Thymus (tissue), 11 donors: ENCODE results near the gene STAU1. TPM values are rescaled to one million over a fixed set of nuclear protein-coding genes. Genes with fewer than 3 reads are reported as not detected.
A peak's percentile ranks its signal among the peaks of the same experiment; 100 is the strongest.
"Not testable (repeated sequence)": the region's sequence is repeated elsewhere in the genome, so short reads cannot be mapped to it uniquely, and the experiment has no call there.

Source experiments
- DNase-seq, 9 donors: peaks; one replicate each; pipeline ENCODE4 v3.0.0-alpha.2; 2013; ENCODE audit warnings: low spot score in 9 of 9, low read depth in 6 of 9, missing footprints in 1 of 9
- H3K27ac ChIP-seq, 2 donors: one replicate each; pipeline ENCODE4 v1.5.1; 2013; ENCODE audit warnings: control low read depth in 1 of 2, low read depth in 1 of 2, low read length in 1 of 2, mild to moderate bottlenecking in 1 of 2, moderate library complexity in 1 of 2
- H3K27me3 ChIP-seq, 2 donors: one replicate each; pipeline ENCODE4 v1.5.1; 2013; ENCODE audit warnings: low read length in 1 of 2; ENCODE audit not compliant: control insufficient read depth in 2 of 2, insufficient read depth in 1 of 2
- H3K36me3 ChIP-seq, 2 donors: one replicate each; pipeline ENCODE4 v1.5.1; 2013; ENCODE audit warnings: low read length in 1 of 2, mild to moderate bottlenecking in 1 of 2, moderate library complexity in 1 of 2; ENCODE audit not compliant: control insufficient read depth in 2 of 2, insufficient read depth in 2 of 2
- H3K4me1 ChIP-seq, 2 donors: one replicate each; pipeline ENCODE4 v1.5.1; 2013; ENCODE audit warnings: low read length in 2 of 2; ENCODE audit not compliant: control insufficient read depth in 2 of 2, insufficient read depth in 2 of 2
- H3K4me3 ChIP-seq, 2 donors: one replicate each; pipeline ENCODE4 v1.5.1; 2013; ENCODE audit warnings: low read length in 2 of 2, control low read depth in 1 of 2, mild to moderate bottlenecking in 1 of 2
- H3K9me3 ChIP-seq, 2 donors: one replicate each; pipeline ENCODE4 v1.5.1; 2013; ENCODE audit warnings: low read length in 1 of 2, mild to moderate bottlenecking in 1 of 2; ENCODE audit not compliant: control insufficient read depth in 2 of 2, insufficient read depth in 1 of 2
- WGBS: extraction: QIAGEN DNeasy Blood & Tissue Kit; methylation state at CpG from one replicate; pipeline ENCODE4 v1.1.7; 2013; 5-methylcytosine and 5-hydroxymethylcytosine counted together
- polyA plus RNA-seq: library from polyadenylated mRNA; stranded (reverse); fragments of 200-250 nt; gene quantifications from one replicate; pipeline ENCODE4 v1.2.3, GENCODE V29; 2013
- total RNA-seq: library from RNA; stranded (reverse); fragments of 120-200 nt; gene quantifications from one replicate; pipeline ENCODE4 v1.2.4, GENCODE V29; 2013
- donor health status: healthy.

Gene STAU1
- total and polyA plus RNA-seq, 2 donors: 25.5 to 52.8 TPM

DNA sequence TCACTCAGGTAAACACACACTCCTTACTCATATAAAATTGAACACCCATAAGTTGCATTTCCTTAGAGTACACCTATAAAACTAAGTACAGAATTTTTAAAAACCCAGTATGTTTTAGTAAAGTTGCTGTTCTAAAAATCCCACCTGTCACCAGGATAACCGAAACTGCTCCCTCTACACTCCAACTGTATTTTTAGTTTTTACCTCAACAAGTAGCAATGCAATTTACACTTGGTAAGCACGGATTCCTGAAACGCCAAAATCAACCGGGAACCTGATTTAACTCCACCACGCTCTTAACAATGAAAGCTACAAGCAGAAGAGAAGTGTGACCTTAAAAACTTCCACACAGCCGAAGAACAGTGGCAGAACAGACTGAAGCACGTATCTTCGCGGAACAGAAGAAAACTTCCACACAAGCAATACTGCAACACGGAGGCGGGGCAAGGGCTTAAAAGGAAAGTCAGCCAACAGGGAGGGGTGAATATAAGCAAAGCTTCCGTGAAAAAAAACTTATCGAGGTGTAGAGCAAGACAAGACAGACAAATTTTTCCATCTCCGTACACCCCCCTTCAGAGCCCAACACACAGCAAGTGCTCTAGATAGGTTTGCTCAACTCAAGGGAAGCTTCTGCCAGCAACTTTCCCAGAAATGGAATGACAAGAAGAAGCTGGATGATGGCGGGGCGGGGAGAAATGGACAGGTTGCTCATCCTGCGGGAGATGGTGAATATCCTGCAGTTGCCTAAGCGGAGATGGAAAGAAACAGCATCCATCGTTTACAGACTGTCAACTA lies 1.4 kb downstream of the STAU1 start:
- H3K27ac ChIP-seq: peak overlapping the region; percentile 86 to 90
- H3K27me3 ChIP-seq: no peaks in the 10 kb centered on the region
- peak overlapping the region; percentile 55 to 86 for H3K4me3 ChIP-seq
- no peaks in the 10 kb centered on the region for H3K9me3 ChIP-seq
- H3K4me1 ChIP-seq: peaks cover 7 to 10% of the 10 kb centered on the region in 2 donors
- no peaks in the 10 kb centered on the region for H3K36me3 ChIP-seq
- DNase-seq: peak; percentile 54 to 90 (median 74)
- WGBS: 1% methylated on average over 19 of the region's 19 CpGs

DNA sequence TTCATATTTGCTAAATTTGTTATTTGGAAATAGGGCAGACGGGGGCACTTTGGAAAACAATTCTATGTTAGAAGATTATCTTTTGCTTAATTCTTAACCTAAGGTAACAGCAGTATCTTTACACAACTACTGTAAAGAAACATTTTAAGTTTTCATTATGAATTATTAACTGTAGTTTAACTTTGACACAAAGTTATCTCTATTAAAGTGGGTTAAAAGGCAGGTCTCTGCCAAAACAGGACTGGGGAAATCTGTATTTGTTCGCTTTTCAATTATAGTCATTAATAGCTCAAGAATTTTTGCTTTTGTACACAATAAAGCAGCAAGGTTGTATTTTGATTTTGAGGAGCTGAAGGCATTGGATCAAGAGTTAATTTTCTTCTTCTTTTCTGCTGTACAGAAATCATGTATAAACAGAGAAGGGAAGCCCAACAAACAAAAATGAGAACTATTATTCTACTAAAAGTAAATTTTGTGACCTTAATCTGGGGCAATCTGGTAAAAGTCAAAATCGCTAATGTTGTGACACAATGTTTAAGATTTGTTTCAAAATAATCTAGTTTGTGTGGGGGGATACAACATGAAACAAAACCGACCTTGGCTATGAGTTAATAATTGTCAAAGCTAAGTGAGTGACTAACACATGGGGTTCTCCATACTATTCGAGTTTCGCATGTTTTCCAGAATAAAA lies 2.9 kb downstream of the STAU1 start:
- Histone ChIP-seq H3K36me3 (no peaks in the 10 kb centered on the region), H3K27me3 (no peaks in the 10 kb centered on the region), H3K4me3 (no peak overlapping the region), H3K9me3 (no peaks in the 10 kb centered on the region), H3K4me1 (peaks cover 7 to 10% of the 10 kb centered on the region in 2 donors), H3K27ac (no peak overlapping the region)
- 97% methylated on average over 6 of the region's 6 CpGs for WGBS
- DNase-seq: no peak

DNA sequence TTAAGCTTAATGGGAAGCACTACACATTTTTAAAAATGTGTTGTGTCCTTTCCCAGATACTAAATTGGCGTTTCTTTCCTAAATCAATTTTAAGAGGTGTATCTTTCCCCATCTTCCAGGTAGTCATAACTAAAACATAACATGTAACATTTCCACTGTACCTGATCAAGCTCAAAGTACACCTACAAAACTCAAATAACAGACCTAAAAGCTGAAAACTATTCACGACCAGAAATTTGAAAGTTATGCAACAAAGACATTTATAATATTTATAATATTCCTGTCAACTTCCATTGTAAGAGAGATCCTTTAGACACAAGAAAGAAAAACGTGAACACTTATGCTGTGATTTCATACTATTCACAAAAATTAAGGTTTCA lies 3.5 kb downstream of the STAU1 start:
- no peak for DNase-seq
- Histone ChIP-seq H3K27me3 (no peaks in the 10 kb centered on the region), H3K27ac (no peak overlapping the region), H3K4me1 (peaks cover 7 to 10% of the 10 kb centered on the region in 2 donors), H3K4me3 (no peak overlapping the region), H3K36me3 (no peaks in the 10 kb centered on the region), H3K9me3 (no peaks in the 10 kb centered on the region)
- 92% methylated on average over 3 of the region's 3 CpGs for WGBS

DNA sequence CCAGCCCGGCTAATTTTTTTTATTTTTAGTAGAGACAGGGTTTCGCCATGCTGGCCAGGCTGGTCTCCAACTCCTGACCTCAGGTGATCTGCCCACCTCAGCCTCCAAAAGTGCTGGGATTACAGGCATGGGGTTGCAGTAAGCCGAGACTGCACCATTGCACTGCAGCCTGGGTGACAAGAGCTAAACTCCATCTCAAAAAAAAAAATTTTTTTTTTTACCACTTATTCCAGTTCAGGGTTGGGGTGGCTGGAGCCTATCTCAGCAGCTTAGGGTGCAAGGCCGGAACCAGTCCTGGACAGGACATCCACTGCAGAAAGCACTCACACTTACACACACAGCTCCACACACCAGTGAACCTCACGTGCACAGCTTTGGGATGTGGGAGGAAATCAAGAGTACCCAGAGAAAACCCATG lies 4.0 kb downstream of the STAU1 start:
- DNase-seq, H3K4me3 ChIP-seq, H3K4me1 ChIP-seq, H3K27me3 ChIP-seq, H3K27ac ChIP-seq, H3K9me3 ChIP-seq, H3K36me3 ChIP-seq: not testable (repeated sequence)
- WGBS: 93% methylated on average over 5 of the region's 5 CpGs

DNA sequence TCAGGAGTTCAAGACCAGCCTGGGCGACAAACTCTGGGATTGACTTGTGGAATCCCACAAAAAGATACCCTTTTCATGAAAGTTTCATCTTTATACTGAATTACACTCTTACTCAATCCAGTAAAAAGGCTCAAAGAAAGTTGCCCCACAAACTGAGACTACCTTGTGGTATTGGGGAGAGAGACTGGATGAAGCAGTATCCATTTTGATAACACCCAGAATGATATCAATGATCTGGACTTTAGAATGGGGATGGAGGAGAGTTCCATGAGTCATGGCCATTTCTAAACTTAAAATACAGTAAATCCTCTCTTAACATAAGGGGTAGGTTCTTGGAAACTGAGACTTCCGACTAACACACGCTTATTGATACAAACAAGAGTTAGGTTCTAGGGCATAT lies 4.7 kb downstream of the STAU1 start:
- no peak overlapping the region for H3K4me3 ChIP-seq
- no peaks in the 10 kb centered on the region for H3K9me3 ChIP-seq
- H3K27me3 ChIP-seq: no peaks in the 10 kb centered on the region
- peaks cover 5 to 7% of the 10 kb centered on the region in 2 donors for H3K4me1 ChIP-seq
- DNase-seq: no peak
- no peak overlapping the region for H3K27ac ChIP-seq
- peaks cover under 1 to 2% of the 10 kb centered on the region in 2 donors for H3K36me3 ChIP-seq
- 98% methylated on average over 3 of the region's 3 CpGs for WGBS

DNA sequence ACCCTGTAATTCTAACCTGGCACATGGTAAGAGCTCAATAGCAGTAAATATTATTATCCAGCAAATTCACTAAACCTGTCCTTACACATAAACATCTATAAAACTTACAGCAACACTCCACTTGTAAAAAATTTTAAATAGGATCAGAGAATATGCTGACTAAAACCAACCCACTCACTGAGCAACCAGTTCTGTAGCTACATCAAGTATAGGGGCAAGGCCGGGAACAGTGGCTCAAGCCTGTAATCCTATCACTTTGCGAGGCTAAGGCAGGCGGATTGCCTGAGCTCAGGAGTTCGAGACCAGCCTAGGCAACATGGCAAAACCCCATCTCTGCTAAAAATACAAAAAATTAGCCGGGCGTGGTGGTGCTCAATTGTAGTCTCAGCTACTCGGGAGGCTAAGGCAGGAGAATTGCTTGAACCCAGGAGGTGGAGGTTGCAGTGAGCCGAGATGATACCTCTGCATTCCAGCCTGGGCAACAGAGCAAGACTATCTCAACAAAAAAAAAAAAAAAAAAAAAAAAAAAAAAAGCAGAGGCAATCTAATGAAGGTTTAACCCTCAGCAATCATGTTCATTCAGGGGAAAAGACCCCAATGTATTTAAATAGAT lies 6.8 kb downstream of the STAU1 start:
- Histone ChIP-seq H3K27ac (no peak overlapping the region), H3K4me3 (no peak overlapping the region), H3K27me3 (no peaks in the 10 kb centered on the region), H3K9me3 (no peaks in the 10 kb centered on the region), H3K4me1 (peaks cover 5 to 6% of the 10 kb centered on the region in 2 donors), H3K36me3 (peaks cover 8 to 11% of the 10 kb centered on the region in 2 donors)
- 95% methylated on average over 8 of the region's 8 CpGs for WGBS
- DNase-seq: no peak

DNA sequence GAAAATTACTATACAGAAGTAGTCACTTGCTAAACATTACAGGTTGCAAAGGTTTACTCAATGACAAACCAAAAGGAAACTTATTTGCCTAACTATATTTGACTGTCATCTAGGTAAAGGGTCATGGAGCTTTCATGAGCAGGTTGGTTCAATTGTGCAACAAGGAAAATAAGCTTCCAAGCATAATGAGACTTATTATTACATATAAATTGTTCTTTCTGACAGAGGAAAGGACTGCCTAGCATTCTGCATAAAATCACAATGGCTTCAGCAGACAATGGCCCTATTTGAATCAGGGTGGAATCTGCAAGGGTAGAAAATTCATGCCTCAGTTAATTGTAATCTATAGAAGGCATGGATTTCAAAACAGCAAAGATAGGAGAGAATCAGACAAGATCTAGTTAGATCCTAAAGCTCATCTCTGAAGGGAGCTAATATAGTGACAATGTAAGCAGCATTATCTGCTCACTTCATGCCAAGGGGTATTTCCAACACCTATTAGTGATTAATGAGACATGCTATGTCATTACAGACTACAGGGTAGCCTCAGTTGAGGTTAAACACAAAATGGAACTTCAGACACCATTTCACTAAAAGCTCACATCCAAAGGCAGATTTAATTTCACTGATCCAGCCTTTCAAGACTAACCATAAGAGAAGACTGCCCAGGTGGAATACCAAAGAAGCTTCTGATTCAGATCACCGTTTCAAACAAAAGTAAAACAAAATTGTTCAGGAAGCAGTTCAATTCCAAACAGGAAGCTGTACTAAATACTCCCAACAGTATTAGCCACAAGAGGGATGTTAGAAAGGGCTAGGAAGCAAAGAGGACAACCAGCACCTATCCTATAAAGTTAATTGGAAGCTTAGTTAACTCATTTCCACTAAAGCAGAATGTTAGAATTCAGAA lies 8.5 kb downstream of the STAU1 start:
- DNase-seq: no peak
- Histone ChIP-seq H3K27me3 (no peaks in the 10 kb centered on the region), H3K36me3 (peaks cover 8 to 12% of the 10 kb centered on the region in 2 donors), H3K4me1 (no peaks in the 10 kb centered on the region), H3K27ac (peak overlapping the region; percentile 5 to 34), H3K9me3 (no peaks in the 10 kb centered on the region), H3K4me3 (no peak overlapping the region)
- 21% methylated on average over 1 of the region's 1 CpG for WGBS

DNA sequence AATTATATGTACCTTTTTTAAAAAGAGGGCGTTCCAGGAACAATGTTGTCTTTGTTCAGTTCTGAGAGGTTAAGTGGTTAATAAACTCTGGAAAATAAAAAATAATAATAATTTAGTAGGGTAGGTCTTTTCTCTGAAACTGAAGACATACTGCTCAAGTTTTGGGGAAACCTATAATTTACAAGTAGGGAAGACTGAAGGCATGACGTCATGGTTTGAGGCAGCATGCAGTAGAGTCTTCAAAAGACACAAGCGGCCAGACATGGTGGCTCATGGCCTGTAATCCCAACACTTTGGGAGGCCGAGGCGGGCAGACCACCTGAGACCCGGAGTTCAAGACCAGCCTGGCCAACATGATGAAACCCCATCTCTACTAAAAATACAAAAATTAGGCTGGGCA lies 14.0 kb downstream of the STAU1 start:
- peaks cover 11 to 24% of the 10 kb centered on the region in 2 donors for H3K36me3 ChIP-seq
- H3K27me3 ChIP-seq: no peaks in the 10 kb centered on the region
- WGBS: 99% methylated on average over 6 of the region's 6 CpGs
- DNase-seq: no peak
- H3K27ac ChIP-seq: no peak overlapping the region
- H3K4me1 ChIP-seq: no peaks in the 10 kb centered on the region
- no peak overlapping the region for H3K4me3 ChIP-seq
- no peaks in the 10 kb centered on the region for H3K9me3 ChIP-seq
